GM21723 (cell line): ENCODE results near the gene TMEM219.

Experiments
- ATAC-seq: cut with Tn5 transposase; IDR thresholded peaks from one replicate; pipeline ENCODE4 v1.9.1; 2021; ENCODE audit warnings: mild to moderate bottlenecking, moderate library complexity; ENCODE audit not compliant: unreplicated experiment

The TMEM219 gene

DNA sequence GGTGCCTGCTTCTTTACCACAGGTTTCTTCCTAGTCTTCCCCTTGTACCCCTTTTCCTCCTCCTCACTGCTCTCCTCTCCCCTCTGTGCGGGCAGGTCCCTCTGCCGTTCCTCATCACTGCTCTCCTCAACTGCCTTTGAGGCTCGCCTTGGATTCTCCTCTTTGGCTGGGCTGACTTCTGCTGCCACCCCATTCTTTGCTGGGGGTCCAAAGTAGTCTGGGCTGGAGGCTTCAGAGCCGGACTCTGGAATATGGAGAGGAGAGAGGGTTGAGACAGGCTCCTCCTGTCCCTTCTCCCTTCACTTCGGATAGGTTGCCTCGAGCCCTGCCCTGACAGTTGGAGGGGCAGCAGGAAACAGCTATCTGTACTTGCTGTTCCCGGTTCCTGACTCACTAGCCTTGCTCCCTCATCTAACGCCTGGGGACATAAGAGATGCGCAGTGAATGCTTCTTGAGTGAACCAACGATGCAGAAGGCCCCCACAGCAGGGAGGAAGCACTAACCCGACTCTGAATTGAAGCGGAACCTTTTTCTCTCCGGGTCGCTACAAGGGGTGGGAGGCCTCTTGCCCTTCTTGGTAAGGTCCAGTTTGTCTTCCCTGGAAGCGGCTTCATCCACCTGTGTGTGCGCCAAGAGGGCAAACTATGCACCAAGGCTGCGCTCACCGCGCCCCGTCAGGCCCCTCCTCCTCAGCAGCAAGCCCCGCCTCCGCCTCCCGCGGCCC lies 32.9 kb downstream of the TMEM219 start:
- ATAC-seq, result peak; percentile 39

DNA sequence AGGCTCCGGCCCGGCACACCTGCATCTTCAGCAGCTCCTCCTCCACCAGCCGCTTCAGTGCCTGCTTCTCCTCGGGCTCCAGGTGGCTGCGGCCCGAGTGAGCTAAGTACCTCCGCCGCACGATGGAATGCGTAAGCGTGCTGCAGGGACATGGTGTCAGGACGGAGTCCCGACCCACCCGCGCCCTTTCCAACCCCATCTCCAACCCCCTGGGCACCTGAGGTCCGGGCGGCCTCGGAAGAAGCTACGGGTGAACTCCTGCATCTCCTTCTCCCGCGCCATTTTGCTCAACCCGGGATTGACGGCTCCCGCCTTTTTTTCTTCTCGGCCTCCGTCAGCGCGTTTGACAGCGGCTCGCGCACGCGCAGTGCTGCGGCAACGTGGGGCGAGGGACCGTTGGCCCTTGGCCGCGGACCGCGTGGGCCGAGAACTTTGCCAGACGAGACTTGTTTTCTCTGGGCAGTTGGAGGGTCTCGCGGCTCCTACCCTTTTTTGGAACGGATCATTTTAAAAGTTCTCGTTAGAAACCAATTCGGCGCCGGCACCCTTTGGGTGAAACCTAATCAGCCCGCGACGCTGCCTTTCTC lies 33.5 kb downstream of the TMEM219 start, which contains the start of gene HIRIP3:
Gene HIRIP3 (minus strand): TSS at position 294 of the 587 bp plus-strand sequence. CDS start 12 bp downstream, at position 282.
- peak; percentile 53 for ATAC-seq

DNA sequence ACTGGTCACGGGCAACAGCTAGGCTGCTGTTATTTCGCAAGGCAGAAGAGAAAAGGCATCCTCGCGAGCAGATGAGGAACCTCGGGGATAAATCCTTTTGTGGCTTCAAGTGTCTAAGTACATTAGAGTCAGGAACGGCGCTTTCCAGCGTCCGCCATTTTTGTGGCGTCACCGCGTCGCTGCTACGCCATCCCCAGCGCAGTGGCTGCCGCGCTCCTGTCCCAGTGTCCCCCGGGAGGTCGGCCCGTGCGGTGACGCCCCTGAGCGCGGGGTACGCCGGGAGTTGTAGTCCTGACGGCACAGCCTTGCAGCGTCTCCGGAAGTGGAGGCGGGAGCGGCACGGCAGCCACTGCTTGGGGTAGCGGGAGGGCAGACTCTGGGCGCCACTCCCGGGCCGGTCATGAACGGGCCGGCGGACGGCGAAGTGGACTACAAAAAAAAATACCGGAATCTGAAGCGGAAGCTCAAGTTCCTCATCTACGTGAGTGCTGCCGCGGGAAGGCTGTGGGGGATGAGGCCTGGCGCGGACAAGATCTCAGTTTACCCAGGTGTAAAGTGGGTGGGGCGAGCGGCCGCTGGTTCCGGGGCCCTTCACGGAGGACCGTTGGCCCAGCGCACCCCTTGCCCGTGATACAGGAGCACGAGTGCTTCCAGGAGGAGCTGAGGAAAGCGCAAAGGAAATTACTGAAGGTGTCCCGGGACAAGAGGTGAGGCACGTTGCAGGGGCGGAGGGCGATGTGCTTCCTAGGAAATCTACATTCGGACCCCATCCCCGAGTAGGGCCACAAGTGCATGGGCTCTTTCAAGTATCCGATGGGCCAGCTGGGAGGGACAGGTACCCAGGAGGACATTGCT lies 34.3 kb downstream of the TMEM219 start, which contains the start of gene INO80E:
Gene INO80E (plus strand): TSS at position 331 of the 855 bp plus-strand sequence. CDS start 70 bp downstream, at position 401.
- ATAC-seq, result peak; percentile 84

DNA sequence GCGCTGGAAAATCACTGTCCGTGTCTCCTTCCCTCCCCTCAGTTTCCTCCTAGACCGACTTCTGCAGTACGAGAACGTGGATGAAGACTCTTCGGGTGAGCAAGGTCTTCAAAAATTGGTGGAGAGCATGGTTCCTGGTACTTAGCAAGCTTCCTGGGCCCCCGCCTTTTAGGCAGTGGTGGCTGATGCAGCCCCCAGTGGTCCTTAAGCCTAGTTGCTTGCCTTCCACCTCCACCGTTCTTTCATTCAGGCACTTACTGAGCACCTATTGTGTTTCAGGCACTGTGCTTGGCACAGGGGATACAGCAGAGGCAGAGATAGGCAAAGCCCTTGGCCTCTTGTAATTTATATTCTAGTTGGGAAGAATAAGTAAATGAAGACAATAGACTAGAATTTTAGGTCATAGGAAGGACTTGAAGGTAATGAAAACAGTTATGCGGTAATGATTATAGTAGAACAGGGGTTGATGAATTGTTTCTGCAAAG lies 34.9 kb downstream of the TMEM219 start:
- peak; percentile 5 for ATAC-seq

DNA sequence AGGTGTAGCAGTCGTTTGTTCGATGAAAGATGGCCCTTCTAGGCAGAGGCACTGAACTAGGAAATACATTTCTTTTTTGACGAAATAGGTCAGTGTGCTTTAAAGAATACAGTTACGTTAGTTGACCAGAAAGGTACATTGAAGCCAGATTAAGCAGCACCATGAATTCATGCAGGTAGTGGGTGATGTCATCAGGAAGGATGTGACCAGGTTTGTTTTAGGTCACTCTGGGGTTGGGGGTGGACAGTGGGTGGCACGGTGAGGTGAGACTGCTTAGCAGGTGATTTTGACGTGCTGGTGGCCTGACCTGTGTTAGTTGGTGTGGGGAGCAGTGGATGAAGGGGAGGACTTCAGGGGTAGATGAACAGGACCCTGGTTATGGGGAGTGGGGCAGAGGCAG lies 37.7 kb downstream of the TMEM219 start:
- ATAC-seq, result no peak

DNA sequence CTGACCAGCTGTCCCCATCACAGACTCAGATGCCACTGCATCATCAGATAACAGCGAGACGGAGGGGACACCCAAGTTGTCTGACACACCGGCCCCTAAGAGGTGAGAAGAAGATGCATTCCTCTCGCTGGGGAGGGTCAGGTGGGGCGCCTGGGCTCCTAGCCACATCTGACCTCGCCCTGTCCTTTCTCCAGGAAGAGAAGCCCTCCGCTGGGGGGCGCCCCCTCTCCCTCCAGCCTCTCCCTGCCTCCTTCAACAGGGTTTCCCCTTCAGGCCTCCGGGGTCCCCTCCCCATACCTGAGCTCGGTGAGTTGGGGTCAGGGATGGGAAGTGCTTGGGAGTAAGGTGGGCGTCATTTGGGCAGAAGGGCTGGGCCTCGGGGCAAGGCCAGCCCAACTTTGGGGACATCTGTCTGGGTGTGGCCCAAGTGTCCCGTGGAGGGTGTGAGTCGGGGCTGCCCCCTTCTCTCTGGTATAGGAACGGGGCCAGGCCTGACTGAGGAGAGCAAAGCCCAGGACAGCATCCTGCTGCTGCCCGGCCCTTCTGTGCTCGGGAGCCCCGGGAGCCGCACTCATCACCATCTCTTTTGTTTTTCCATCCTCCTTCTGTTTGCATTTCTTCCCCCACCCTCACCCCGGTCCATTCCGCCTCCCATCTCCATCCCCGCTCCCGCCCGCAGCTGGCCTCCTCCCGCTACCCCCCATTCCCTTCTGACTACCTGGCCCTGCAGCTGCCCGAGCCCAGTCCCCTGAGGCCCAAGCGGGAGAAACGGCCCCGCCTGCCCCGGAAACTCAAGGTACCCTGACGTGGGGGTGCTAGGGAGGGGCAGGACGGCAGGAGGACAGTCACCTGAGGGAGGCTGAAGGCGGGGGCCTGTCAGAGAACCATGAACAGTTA lies 39.1 kb downstream of the TMEM219 start:
- ATAC-seq, result no peak

DNA sequence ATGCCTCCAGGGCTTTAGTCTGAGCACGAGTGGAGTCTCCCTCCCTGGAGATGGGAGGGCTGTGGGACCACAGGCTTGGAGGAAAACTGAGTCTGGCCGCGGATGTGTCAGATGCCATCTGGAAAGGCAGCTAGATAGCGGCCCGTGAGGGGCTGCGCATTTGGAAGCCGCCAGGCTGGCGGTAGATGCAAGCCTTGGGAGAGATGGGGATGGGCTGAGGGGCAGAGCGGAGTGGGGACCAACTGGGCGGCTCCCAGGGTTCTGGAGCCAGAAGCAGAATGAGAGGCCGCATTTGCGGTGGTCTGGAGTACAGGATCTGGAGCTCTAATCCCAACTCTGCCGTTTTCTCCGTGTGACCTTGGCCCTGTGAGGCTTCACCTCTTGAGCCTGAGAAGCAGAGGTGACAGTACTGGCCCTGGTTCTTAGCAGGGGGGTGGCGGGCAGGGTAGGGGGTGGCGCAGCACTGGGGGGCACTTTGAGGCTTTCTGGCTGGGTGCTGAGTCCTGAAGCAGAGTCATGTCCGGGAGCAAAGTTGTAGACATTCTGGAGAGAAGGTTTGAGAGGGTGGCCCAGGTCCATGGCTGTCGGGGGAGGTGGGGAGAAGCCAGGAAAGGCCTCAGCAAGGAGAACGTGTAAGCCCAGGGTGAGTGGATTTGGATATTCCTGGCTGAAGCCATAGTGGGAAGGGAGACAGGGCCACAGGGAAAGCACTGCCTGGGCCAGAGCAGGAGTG lies 40.9 kb downstream of the TMEM219 start:
- no peak for ATAC-seq

DNA sequence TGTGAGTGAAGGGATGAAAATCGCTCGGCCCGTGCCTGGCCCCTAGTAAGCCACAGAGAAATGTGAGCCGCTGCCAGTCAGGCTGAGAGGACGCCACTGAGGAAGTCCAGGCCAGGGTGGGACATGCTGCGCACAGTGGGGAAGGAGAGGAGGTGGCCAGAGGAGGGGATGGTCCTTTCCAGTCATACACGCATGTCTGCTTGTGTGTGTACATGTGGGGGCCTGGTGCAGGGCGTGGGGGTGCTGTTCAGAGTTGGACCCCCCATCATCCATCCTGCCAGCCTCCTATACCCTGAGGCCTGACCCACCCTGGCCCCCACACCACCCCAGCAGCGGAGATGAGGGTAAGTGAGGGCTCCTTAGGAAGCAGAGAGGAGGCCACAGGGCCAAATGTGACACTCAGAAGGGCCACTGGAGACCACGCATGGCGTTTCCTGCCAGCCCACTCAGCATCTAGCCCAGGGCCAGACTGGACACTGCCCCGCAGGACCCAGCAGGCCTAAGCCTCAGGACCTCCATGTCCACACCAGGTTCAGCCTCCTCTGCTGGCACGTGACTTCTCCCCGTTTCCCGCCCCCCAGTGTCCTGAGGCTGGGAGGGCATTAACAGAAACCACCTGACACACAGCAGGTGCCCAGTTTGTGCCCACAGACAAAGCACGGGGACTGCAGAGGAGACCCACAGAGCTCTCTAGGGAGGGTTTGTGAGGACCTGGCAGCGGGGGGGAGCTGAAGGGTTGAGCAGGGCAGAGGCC lies 42.0 kb downstream of the TMEM219 start:
- ATAC-seq, result no peak

DNA sequence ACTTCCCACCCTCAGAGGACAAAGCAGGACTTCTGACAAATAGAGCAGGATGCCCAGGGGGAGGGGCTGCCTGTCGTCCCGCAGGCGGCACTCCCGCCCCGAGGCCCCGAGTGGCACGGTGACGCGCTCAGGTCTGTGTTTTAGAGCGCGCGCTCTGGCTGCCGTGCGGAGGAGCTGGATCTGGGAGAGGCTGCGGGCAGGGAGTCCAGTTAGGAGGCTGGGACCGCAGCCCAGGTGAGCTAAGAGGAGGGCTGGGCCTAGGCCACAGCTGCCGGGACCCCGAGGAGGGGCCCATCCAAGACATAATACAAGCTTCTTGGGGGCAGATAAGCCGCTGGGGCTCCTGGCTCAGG lies 42.5 kb downstream of the TMEM219 start:
- ATAC-seq, result no peak

DNA sequence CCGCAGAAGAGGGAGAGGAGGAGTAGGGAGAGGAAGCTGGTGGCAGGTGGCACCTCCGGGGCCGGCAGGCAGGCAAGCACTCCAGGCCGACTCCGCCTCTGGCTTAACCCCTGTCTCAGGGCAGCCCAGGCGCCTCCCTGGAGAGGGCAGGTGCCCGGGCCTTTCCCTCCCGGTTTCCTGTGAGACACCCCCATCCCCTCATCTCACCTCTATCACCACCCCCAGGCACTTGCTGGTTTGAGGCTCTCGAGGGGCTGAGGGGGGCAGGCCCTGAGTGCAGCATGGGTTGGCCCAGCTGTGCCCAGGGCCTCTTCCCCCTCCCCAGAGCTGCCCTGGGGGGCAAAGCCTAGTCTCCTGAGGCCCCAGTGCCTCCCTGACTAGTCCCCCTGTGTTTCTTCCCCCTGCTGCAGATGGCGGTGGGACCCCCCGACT lies 42.9 kb downstream of the TMEM219 start:
- ATAC-seq, result no peak

DNA sequence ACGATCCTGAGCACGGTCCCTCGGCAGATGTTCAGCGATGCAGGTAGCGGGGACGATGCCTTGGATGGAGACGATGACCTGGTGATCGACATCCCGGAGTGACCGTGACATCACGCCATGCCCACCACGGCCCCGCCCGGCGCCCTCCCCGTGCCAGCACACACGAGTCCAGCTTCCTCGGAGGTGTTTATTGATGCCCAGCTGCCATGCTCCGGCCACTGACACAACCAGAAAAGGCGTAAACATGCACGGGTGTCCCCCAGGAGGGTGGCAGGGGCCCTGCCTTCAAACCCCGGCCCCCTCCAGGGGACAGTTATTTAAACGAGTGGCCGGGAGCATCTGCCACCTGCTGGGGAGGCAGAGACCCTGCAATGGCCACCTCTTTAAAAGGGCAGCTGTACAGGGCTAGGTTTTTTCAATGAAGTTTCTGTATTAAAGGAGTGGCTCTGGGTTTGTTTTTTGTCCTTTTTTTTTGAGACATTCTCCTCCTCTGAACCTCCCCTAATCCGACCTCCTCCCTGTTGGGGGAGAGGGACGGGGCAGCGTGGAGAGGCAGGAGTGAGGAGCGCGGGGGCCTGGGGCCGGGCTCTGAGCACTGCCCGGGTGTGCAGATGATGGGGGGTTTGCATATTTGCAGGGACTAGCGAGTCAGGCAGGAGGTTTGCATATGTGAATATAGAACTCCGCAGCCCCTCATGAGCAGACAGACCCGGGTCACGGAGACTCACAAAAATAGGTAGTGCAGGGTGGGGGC lies 43.6 kb downstream of the TMEM219 start:
- ATAC-seq, result no peak

DNA sequence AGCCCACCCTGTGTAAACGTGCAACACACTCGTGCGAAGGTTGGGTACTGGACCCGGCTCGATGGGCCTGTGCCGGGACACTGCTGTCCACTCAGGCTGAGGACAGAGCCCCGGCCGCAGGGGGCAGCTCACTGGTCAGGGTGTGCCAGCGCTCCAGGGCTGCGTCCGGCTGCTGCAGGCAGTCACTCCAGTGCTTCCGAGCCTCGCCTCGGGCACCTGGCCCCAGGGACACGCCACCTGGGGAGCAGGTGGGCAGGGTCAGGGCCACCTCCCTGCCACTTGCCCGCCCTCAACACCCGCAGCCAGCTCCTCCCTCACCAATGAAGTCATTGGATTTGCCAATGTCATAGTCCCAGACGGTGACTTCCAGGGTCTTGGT lies 44.2 kb downstream of the TMEM219 start:
- ATAC-seq, result no peak

DNA sequence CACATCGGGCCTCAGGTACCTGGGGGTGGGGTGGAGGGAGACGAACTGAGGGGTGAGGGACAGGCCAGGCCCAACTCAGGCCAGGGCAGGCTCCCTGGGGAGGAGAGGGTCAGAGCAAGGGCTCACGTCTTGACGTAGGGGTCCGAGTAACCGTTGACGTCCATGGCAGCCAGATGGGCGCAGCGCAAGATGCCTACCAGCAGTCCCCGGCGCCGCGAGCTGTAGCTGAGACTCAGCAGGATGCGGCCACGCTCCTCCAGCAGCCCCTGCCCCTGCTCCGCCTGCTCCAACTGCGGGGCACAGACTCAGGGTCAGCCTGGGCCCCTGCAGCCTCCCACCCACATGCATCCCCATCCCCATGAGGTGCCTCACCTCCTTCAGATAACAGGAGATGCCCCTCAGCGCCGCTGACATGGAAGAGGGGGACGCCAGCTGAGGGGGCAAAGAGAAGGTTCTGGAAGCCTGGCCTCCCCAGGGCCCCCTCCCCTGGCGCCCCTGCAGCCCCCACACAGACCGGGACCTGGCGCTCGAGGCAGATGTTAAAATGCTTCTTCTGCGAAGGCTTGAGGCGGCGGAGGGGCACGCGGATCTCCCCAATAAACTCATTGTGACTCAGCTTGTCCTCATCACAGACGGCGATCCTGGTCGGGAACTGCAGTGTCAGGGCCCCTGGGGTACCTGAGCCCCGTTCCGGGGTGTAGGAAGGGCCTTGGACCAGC lies 44.9 kb downstream of the TMEM219 start:
- ATAC-seq, result no peak

DNA sequence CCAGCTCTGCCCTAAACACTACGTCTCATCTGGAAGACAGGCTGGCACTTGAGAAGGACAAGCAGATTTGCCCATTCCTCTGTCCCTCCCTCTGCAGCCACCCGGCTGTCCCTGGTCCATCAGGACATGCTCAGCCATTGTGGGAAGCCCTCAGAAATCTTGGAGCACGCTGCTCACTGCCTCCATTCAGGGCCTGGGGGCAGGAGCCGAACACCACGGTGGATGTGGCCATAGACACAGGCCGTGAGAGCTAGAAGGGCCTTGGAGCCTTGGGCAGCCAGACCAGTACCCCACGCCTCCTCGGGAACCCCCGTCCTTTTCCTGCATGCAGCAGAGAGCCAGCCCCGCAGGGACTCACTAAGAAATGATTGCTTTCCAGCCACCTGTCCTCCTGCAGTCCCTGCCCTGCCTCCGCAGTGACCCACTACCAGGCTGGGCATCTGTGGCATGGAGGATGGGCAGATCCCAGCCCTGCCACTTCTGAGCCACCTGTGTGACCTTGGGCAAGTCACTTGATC lies 45.6 kb downstream of the TMEM219 start:
- no peak for ATAC-seq

DNA sequence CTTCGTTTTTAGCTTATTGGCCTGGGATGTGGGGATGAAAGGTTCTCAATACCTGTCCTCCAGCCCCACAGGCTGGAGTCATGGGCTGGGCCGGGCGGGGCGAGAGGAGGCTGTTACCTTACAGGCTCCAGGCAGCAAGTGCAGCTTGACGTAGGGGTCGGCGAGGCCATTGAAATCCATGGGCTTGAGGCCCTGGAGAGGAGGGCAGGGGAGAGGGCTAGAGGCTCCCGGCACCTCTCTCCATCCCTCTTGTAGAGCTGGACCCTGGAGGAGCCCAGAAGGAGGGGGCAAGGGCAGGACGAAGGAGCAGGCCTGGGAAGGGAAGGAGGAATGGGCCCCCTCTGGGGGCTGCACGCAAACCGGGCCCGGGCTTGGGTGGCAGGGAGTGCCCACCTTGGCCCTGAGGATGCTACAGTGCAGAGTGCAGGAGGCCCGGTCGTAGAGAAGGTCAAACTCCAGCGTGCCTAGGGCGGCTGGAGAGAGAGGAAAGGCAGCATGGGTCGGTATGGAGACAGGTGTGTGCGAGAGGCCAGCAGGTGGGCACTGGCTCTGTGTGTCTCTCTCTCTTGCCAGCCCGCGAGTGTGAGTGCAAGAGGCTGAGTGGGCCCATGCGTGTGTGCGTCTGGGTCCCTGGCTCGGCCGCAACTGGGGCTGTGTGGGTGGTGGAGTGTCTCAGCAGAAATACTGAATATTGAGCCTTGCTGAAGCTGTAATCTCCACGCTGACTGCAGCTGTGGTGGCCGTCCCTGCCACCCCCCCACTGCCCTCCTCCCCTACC lies 47.4 kb downstream of the TMEM219 start:
- ATAC-seq, result no peak

DNA sequence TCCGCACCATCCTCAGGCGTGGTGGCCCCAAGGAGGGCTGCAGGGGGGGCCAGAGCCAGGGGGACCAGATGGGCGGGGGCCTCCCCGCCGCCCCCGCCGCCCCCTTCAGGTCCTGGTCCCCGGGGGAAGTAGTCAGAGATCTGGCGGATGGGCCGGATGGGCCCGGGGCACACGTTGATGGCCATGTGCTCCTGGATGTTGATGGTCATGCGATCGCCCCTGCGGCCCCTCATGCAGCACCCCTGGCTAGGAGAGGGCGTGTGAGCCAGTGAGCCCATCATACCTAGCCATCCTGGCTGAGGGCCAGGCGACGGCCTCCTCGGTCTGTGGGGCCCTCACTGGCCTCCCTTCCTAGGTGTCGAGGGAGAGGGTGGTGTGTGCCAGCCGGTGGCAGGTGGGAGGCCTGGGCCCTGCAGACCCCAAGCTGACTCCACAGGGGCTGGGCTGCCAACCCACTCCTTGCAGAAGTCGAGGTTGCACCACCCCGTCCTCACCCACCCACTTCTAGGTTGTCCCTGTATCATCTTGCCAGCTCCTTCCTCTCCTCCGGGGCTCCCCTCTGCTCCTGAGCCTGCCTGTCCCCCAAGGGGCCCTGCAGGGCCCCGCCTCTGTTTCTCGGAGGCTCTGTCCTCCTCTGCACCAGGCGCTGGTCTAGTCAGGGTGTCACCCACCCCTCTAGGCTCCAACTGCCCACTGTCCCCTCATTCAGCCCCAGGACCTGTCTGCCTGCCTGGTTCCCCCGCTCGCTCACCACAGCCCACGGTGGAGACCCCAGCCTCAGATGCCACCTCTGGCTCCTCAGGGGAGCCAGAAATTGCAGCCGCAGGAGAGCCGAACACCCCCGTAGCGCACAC lies 48.3 kb downstream of the TMEM219 start:
- ATAC-seq, result no peak
